GM19395 (cell line): Measurements from ENCODE around the gene CYP2C18.
"Not testable (repeated sequence)": the region's sequence is repeated elsewhere in the genome, so short reads cannot be mapped to it uniquely, and the experiment has no call there.

Experiments
- ATAC-seq: cut with Tn5 transposase; IDR thresholded peaks from one replicate; pipeline ENCODE4 v1.9.1; 2021; ENCODE audit warnings: mild to moderate bottlenecking, moderate library complexity; ENCODE audit not compliant: unreplicated experiment

The CYP2C18 gene

DNA sequence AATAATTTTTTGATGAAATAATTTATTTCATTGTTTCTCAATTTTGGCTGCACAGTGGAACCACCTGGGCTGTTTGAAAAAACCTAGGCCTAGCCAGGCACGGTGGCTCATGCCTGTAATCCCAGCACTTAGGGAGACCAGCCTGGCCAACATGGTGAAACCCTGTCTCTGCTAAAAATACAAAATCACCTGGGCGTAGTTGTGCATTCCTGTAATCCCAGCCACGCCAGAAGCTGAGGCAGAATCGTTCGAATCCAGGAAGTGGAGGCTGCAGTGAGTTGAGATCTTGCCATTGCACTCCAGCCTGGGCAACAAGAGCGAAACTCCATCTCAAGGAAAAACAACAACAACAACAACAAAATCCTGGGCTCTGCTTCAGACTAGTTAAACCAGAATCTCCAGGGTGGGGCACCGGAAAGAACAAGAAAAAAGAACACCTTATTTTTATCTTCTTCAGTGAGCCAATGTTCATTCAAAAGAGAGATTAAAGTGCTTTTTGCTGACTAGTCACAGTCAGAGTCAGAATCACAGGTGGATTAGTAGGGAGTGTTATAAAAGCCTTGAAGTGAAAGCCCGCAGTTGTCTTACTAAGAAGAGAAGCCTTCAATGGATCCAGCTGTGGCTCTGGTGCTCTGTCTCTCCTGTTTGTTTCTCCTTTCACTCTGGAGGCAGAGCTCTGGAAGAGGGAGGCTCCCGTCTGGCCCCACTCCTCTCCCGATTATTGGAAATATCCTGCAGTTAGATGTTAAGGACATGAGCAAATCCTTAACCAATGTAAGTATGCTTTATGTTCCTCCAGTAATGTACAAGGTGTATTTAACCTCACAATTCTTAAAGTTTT, at the start of gene CYP2C18:
CYP2C18 (plus strand) TSS at position 516 of the 841 bp plus-strand sequence; CDS start at position 607, 91 bp downstream.
- ATAC-seq, result no peak

DNA sequence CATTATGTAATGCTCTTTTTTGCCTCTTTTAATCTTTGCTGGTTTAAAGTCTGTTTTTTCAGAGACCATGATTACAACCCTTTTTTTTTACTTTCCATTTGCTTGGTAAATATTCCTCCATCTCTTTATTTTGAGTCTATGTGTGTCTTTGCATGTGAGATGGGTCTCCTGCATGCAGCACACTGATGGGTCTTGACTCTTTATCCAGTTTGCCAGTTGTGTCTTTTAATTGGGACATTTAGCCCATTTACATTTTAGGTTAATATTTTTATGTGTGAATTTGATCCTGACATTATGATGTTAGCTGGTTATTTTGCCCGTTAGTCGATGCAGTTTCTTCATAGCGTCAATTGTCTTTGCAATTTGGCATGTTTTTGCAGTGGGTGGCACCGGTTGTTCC, 45.4 kb upstream of the CYP2C18 start:
- not testable (repeated sequence) for ATAC-seq

- ATAC-seq, result no peak
Observed at GRCh38 chr10:94639902-94640301, 43.6 kb upstream of the CYP2C18 start.

DNA sequence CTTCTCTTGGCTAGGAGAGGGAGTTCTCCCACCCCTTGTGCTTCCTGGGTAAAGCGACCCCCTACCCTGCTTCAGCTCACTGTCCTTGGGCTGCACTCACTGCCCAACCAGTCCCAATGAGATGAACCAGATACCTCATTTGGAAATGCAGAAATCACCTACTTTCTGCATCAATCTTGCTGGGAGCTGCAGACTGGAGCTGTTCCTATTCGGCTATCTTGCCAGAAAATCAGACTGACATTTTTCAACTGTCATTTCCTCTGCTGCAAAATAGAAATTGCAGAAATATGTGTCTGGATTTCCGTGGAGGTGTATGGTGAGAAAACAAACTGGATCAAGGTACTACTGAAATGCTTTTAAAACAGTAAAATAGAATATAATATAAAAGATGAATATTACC, 43.0 kb upstream of the CYP2C18 start:
- no peak for ATAC-seq

GRCh38 chr10:94641480-94641879, 42.0 kb upstream of the CYP2C18 start:
- ATAC-seq, result no peak

DNA sequence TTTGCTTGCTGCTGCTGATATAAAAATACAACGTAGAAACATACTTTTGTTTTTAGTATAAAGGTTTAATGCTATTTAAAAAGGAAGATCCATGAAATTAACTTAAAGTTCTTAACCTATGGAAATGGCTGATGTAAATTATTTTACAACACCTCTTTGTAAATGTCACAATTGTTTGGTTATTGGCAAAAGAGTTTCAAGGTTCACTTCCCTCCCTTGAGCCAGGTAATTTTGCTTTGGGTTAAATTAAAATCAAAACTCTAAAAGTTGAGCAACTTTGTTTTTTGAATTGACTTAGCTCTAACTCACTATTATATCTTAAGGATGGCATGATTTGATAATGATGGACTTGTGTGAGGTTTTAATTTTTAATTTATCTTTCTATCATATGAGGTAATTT, 39.2 kb upstream of the CYP2C18 start:
- no peak for ATAC-seq

GRCh38 chr10:94645285-94645684, 38.2 kb upstream of the CYP2C18 start:
- ATAC-seq, result peak; percentile 72

DNA sequence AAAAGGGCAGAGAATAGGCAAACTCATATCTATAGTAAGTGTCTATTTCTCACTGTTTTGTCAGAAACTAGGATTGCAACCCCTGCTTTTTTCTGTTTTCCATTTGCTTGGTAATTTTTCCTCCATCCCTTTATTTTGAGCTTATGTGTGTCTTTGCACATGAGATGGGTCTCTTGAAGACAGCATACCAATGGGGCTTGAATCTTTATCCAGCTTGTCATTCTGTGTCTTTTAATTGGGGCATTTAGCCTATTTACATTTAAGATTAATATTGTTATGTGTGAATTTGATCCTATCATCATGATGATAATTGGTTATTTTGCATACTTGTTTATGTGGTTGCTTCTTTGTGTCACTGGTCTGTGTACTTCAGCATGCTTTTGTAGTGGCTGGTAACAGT, 28.3 kb upstream of the CYP2C18 start:
- ATAC-seq, result not testable (repeated sequence)

DNA sequence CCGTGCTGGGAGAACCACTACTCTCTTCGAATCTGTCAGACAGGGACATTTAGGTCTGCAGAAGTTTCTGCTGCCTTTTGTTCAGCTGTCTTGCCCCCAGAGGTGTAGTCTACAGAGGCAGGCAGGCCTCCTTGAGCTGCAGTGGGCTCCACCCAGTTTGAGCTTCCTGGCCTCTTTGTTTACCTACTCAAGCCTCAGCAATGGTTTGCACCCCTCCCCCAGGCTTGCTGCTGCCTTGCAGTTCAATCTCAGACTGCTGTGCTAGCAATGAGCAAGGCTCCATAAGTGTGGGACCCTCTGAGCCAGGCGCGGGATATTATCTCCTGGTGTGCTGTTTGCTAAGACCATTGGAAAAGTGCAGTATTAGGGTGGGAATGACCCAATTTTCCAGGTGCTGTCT, 20.5 kb upstream of the CYP2C18 start:
- ATAC-seq, result not testable (repeated sequence)

DNA sequence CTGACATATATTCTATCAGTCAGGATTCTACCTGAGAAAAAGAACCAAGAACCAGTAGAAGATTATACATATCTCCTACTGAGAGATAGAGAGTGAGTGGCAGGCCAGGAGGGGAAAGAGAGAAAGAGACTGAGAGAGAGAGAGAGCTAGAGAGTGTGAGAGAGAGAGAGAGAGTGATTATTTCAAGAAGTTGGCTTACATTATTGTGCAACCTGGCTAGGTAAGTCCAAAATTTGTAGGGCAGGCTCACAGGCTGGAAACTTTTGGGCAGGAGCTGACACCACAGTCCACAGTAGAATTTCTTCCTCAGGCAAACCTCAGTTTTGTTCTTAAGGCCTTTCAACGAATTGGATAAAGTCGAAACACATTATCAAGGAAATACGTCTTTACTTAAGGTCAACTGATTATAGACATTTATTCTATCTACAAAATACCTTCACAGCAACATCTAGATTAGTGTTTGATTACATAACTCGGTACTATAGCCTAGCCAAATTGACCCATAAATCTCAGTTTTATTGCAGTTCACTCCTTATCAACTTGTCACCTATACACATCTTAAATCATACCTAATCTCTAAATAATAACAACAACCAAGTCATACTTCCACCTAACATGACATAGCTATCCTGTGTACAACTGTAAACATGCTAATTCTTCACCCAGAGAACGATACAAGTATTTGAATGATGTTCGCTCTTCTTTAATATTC, 17.0 kb upstream of the CYP2C18 start:
- no peak for ATAC-seq

GRCh38 chr10:94673614-94674321, 9.8 kb upstream of the CYP2C18 start:
- ATAC-seq, result no peak

GRCh38 chr10:94676496-94676895, 7.0 kb upstream of the CYP2C18 start:
- no peak for ATAC-seq

GRCh38 chr10:94677691-94678090, 5.8 kb upstream of the CYP2C18 start:
- no peak for ATAC-seq

DNA sequence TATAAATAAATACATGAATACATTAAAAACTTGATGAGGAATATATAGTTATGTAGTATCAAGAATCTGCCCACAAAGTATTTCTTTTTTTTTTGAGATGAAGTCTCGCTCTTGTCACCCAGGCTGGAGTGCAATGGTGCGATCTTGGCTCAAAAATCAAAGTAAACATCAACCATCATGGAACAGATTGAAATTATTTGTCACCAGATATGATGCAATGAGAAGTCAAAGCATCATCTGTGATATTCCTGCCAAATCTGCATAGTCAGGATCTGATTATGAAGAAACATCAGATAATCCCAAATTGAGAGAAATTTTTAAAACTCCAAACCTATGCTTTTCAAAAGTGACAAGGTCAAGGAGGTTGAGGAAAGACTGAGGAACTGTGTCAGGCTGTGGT, 5.1 kb upstream of the CYP2C18 start:
- ATAC-seq, result no peak

- ATAC-seq, result peak; percentile 65
Observed at GRCh38 chr10:94680544-94680943, 3.0 kb upstream of the CYP2C18 start.

GRCh38 chr10:94682636-94683035, 893 bp upstream of the CYP2C18 start:
- not testable (repeated sequence) for ATAC-seq

GRCh38 chr10:94687625-94688248, 4.2 kb downstream of the CYP2C18 start:
- ATAC-seq, result no peak

DNA sequence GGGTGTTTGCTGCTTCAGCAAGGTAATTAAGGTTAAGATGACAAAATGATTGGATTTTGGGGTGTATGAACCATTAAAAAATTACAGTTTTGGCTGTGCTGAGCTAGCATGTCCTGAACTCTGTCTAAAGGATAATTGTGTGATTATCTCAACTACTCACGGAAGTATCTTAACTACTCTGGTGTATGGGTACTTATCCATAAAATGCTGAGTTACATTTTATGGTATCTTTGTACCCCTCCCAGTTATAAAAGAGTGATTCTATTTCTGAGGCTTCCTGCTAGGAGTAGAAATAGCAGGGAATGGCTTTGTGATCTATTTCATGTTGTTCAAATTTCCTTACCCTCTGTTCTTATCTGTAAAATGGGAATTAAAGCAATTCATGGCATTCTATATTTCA, 22.6 kb downstream of the CYP2C18 start:
- no peak for ATAC-seq

DNA sequence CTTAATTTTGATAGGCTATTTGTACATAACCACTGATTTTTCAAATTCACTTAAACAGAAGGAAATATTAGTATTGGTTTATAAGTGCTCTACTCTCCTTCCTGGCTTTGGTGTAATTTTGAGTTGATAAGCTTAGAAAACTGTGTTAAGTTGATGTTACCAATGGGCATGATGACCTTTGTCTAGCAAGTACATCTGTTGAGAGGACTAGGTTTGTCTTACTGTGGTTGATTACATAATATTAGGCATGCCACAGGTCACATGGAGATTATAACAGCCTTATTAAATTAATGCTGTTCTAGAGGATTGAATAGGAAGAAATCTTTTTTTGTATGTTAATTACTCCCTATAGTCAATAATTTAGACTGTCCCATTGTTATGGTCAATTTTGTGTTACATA, 27.0 kb downstream of the CYP2C18 start:
- ATAC-seq, result no peak

DNA sequence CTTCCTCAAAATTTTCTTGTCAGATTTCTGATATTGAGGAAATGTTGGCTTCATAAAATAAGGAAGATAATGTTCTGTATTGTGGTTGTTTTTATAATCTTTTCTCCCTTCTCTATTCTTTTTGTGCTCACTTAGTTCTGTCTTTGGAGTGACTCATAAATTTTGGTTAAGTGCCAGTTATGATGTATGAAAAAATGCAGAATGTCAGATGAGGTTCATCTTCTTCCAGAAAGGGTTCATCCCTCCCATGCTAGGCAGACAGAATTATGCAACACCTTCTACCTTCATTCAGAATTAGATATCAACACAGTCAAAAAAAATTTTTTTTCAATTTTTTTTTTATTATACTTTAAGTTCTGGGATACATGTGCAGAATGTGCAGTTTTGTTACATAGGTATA, 42.3 kb downstream of the CYP2C18 start:
- no peak for ATAC-seq

GRCh38 chr10:94735197-94735596, 51.7 kb downstream of the CYP2C18 start:
- no peak for ATAC-seq
